Measurements from ENCODE around the gene ADAMTSL2.

ADAMTSL2 gene

GRCh38 chr9:133502112-133502511 lies 32.4 kb upstream of the ADAMTSL2 start:
- no peak for DNase-seq

GRCh38 chr9:133505186-133505830 lies 29.2 kb upstream of the ADAMTSL2 start:
- no peak for DNase-seq

- no peak for DNase-seq
Observed at GRCh38 chr9:133505901-133506652, 28.4 kb upstream of the ADAMTSL2 start.

- no peak for DNase-seq
Observed at GRCh38 chr9:133506653-133507038, 27.9 kb upstream of the ADAMTSL2 start.

GRCh38 chr9:133507246-133507965 lies 27.1 kb upstream of the ADAMTSL2 start:
- no peak for DNase-seq

GRCh38 chr9:133508046-133508445 lies 26.5 kb upstream of the ADAMTSL2 start:
- no peak for DNase-seq

- DNase-seq, result no peak
Observed at GRCh38 chr9:133509179-133510083, 25.1 kb upstream of the ADAMTSL2 start.

GRCh38 chr9:133510926-133511505 lies 23.5 kb upstream of the ADAMTSL2 start:
- DNase-seq, result no peak

- no peak for DNase-seq
Observed at GRCh38 chr9:133511607-133512006, 22.9 kb upstream of the ADAMTSL2 start.

GRCh38 chr9:133512253-133513213 lies 22.0 kb upstream of the ADAMTSL2 start:
- DNase-seq, result no peak

- DNase-seq, result no peak
Observed at GRCh38 chr9:133513214-133514100, 21.0 kb upstream of the ADAMTSL2 start.

- DNase-seq, result no peak
Observed at GRCh38 chr9:133514460-133515239, 19.9 kb upstream of the ADAMTSL2 start.

GRCh38 chr9:133515240-133515610 lies 19.3 kb upstream of the ADAMTSL2 start:
- DNase-seq, result no peak

- no peak for DNase-seq
Observed at GRCh38 chr9:133515615-133516255, 18.8 kb upstream of the ADAMTSL2 start.

GRCh38 chr9:133516256-133516960 lies 18.1 kb upstream of the ADAMTSL2 start:
- no peak for DNase-seq

GRCh38 chr9:133516961-133517350 lies 17.5 kb upstream of the ADAMTSL2 start:
- DNase-seq, result no peak

GRCh38 chr9:133517711-133518110 lies 16.8 kb upstream of the ADAMTSL2 start:
- no peak for DNase-seq

- DNase-seq, result no peak
Observed at GRCh38 chr9:133518200-133518599, 16.3 kb upstream of the ADAMTSL2 start.

All from suppressor macrophage treated with lipopolysaccharide for 1 hour (primary cell).